RWPE2 (cell line): ENCODE measurements around the gene ADGRF4.

Experiments used
- ATAC-seq: fragments of 200-7000 bp; cut with Tn5 transposase; 3 replicates; pipeline ENCODE4 v1.9.1; 2021; ENCODE audit warnings: low read depth
- DNase-seq: peaks from one replicate; pipeline ENCODE4 v3.0.0-alpha.2; 2020; ENCODE audit warnings: low spot score
- H3K27ac ChIP-seq: fragments of 450-650 bp; 2 replicates; pipeline ENCODE4 v1.5.1; 2017; ENCODE audit warnings: mild to moderate bottlenecking; ENCODE audit not compliant: poor library complexity, severe bottlenecking
- H3K27me3 ChIP-seq: fragments of 250-450 bp; sonication (Bioruptor Pico); 2 replicates; pipeline ENCODE4 v1.5.1; 2021; ENCODE audit warnings: mild to moderate bottlenecking, moderate library complexity; ENCODE audit not compliant: insufficient read depth, poor library complexity, severe bottlenecking
- H3K36me3 ChIP-seq: fragments of 250-450 bp; sonication (Bioruptor Pico); 2 replicates; pipeline ENCODE4 v1.5.1; 2020; ENCODE audit warnings: low read depth, mild to moderate bottlenecking, moderate library complexity
- H3K4me1 ChIP-seq: fragments of 250-450 bp; sonication (Bioruptor Pico); 2 replicates; pipeline ENCODE4 v1.5.1; 2021; ENCODE audit warnings: mild to moderate bottlenecking, moderate library complexity; ENCODE audit not compliant: insufficient read depth, poor library complexity, severe bottlenecking
- H3K4me3 ChIP-seq: fragments of 250-450 bp; sonication (Bioruptor Pico); 2 replicates; pipeline ENCODE4 v1.5.1; 2021; ENCODE audit warnings: mild to moderate bottlenecking, moderate library complexity; ENCODE audit not compliant: severe bottlenecking
- H3K9me3 ChIP-seq: fragments of 250-450 bp; sonication (Bioruptor Pico); 2 replicates; pipeline ENCODE4 v1.5.1; 2021; ENCODE audit warnings: mild to moderate bottlenecking, moderate library complexity; ENCODE audit not compliant: severe bottlenecking
- TF ChIP-seq, protein P1 (sequence below): fragments of 450-650 bp; IDR thresholded peaks from one replicate; pipeline ENCODE4 v1.5.1; 2017; ENCODE audit warnings: mild to moderate bottlenecking, moderate library complexity; ENCODE audit not compliant: poor library complexity, severe bottlenecking

Gene ADGRF4

DNA sequence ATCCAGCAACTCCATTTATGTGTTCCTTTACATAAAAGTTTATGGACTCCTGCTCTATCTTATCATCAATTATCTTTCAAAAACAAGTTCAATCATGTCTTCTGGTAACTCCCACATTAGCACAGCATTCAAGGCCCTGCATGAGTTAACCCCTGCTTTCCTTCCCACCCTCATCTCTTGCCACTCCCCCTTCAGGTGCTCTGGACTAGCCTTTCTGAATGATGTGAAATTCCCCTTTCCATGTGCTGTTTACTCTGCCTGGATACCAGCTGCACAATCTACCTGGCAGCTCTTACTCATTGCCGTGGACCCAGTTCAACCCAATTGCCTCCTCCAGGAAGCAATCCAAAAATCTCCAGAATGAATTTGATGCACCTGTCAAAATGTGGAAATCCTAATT, 11.9 kb downstream of the ADGRF4 start:
- 0 out of 2 replicates have a peak, but pooled peaks cover 4% of the 10 kb centered on the region for H3K36me3 ChIP-seq
- TF ChIP-seq, protein P1, sequence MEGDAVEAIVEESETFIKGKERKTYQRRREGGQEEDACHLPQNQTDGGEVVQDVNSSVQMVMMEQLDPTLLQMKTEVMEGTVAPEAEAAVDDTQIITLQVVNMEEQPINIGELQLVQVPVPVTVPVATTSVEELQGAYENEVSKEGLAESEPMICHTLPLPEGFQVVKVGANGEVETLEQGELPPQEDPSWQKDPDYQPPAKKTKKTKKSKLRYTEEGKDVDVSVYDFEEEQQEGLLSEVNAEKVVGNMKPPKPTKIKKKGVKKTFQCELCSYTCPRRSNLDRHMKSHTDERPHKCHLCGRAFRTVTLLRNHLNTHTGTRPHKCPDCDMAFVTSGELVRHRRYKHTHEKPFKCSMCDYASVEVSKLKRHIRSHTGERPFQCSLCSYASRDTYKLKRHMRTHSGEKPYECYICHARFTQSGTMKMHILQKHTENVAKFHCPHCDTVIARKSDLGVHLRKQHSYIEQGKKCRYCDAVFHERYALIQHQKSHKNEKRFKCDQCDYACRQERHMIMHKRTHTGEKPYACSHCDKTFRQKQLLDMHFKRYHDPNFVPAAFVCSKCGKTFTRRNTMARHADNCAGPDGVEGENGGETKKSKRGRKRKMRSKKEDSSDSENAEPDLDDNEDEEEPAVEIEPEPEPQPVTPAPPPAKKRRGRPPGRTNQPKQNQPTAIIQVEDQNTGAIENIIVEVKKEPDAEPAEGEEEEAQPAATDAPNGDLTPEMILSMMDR, result no peak
- H3K4me3 ChIP-seq, result no peak overlapping the region
- no peak overlapping the region for H3K27ac ChIP-seq
- DNase-seq, result no peak
- no peaks in the 10 kb centered on the region for H3K4me1 ChIP-seq
- ATAC-seq, result no peak
- H3K27me3 ChIP-seq, result no peaks in the 10 kb centered on the region
- H3K9me3 ChIP-seq, result no peaks in the 10 kb centered on the region

- ATAC-seq (no peak), DNase-seq (no peak)
- H3K36me3 ChIP-seq, result 0 out of 2 replicates have a peak, but pooled peaks cover 6% of the 10 kb centered on the region
- no peaks in the 10 kb centered on the region for H3K4me1 ChIP-seq
- H3K27me3 ChIP-seq, result no peaks in the 10 kb centered on the region
- H3K9me3 ChIP-seq, result no peaks in the 10 kb centered on the region
- H3K4me3 ChIP-seq, result no peak overlapping the region
- TF ChIP-seq, protein P1, result no peak
- H3K27ac ChIP-seq, result no peak overlapping the region
Measured at GRCh38 chr6:47713200-47713599, 14.8 kb downstream of the ADGRF4 start.

DNA sequence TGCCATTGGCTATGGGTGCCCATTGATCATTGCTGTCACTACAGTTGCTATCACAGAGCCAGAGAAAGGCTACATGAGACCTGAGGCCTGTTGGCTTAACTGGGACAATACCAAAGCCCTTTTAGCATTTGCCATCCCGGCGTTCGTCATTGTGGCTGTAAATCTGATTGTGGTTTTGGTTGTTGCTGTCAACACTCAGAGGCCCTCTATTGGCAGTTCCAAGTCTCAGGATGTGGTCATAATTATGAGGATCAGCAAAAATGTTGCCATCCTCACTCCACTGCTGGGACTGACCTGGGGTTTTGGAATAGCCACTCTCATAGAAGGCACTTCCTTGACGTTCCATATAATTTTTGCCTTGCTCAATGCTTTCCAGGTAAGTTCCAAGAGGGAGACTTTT, 16.4 kb downstream of the ADGRF4 start:
- no peaks in the 10 kb centered on the region for H3K4me1 ChIP-seq
- H3K27ac ChIP-seq, result no peak overlapping the region
- H3K9me3 ChIP-seq, result no peaks in the 10 kb centered on the region
- H3K4me3 ChIP-seq, result no peak overlapping the region
- 0 out of 2 replicates have a peak, but pooled peaks cover 7% of the 10 kb centered on the region for H3K36me3 ChIP-seq
- ATAC-seq (no peak), DNase-seq (no peak)
- H3K27me3 ChIP-seq, result no peaks in the 10 kb centered on the region
- TF ChIP-seq, protein P1, result no peak

DNA sequence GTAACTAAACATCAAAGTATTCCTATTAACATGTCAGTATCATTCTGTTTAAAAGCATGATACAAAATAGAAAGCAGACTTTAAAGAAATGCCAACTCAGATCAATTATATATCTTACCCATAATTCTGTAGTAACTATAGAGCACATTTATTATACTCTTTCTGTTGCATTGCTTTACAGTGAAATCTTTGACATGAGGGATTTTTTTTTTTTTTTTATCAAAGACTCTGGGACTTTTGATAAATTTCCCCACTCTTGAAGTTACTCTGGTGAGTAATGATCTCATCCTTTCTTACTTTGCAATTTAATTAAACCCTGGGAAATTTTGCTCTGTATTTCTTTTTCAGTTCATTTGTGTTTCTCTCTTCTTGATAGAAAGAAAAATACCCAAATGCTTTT, 17.4 kb downstream of the ADGRF4 start:
- TF ChIP-seq, protein P1, result no peak
- ATAC-seq, result no peak
- Histone ChIP-seq H3K27ac (no peak overlapping the region), H3K27me3 (no peaks in the 10 kb centered on the region), H3K4me1 (no peaks in the 10 kb centered on the region), H3K36me3 (0 out of 2 replicates have a peak, but pooled peaks cover 4% of the 10 kb centered on the region), H3K4me3 (no peak overlapping the region), H3K9me3 (no peaks in the 10 kb centered on the region)
- DNase-seq, result no peak

DNA sequence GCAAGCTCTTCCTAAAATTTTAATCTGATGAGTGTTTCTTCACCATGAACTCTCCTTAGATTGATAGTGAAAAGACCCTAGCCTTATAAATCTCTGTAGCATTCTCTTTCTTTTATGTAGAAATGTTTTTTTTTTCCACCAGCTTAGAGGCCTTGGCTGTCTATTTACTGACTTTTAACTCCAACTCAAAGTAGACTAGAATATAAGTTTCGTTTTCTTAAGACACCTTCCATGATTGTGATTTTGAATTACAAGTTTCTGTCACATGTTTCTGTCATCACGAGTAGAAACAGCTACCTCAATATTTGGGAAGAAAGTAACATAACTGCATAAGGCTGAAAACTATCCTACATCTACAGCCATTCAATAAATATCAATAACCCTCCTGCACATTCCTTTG, 17.8 kb downstream of the ADGRF4 start:
- no peak for ATAC-seq
- Histone ChIP-seq H3K27ac (no peak overlapping the region), H3K4me3 (no peak overlapping the region), H3K9me3 (no peaks in the 10 kb centered on the region), H3K27me3 (no peaks in the 10 kb centered on the region), H3K4me1 (no peaks in the 10 kb centered on the region), H3K36me3 (0 out of 2 replicates have a peak, but pooled peaks cover 4% of the 10 kb centered on the region)
- TF ChIP-seq, protein P1, result no peak
- DNase-seq, result no peak
